CMK (cell line): ENCODE results near the gene CKAP4.
"Not testable (repeated sequence)": the region's sequence is repeated elsewhere in the genome, so short reads cannot be mapped to it uniquely, and the experiment has no call there.

ENCODE experiments used
- DNase-seq: peaks from one replicate; pipeline ENCODE4 v3.0.0-alpha.2; 2010; ENCODE audit warnings: low read depth

CKAP4 gene

GRCh38 chr12:106247674-106248311 is at the start of gene CKAP4:
Gene CKAP4 (minus strand): TSS chr12:106248020. CDS start chr12:106247851, 169 bp downstream.
- no peak for DNase-seq

GRCh38 chr12:106297075-106297474 is 49.3 kb upstream of the CKAP4 start:
- DNase-seq = no peak

GRCh38 chr12:106296179-106296877 is 48.5 kb upstream of the CKAP4 start:
- DNase-seq = no peak

GRCh38 chr12:106292339-106292738 is 44.5 kb upstream of the CKAP4 start:
- DNase-seq = no peak

- no peak for DNase-seq
Observed at GRCh38 chr12:106291342-106291741, 43.5 kb upstream of the CKAP4 start.

- DNase-seq = no peak
Observed at GRCh38 chr12:106290666-106291065, 42.8 kb upstream of the CKAP4 start.

- no peak for DNase-seq
Observed at GRCh38 chr12:106289196-106289681, 41.4 kb upstream of the CKAP4 start.

GRCh38 chr12:106288494-106289195 is 40.8 kb upstream of the CKAP4 start:
- DNase-seq = no peak

GRCh38 chr12:106288101-106288493 is 40.3 kb upstream of the CKAP4 start:
- no peak for DNase-seq

- DNase-seq = no peak
Observed at GRCh38 chr12:106287364-106287763, 39.5 kb upstream of the CKAP4 start.

GRCh38 chr12:106286576-106287162 is 38.8 kb upstream of the CKAP4 start:
- DNase-seq = not testable (repeated sequence)

GRCh38 chr12:106285982-106286381 is 38.2 kb upstream of the CKAP4 start:
- DNase-seq = no peak

- no peak for DNase-seq
Observed at GRCh38 chr12:106284358-106285105, 36.7 kb upstream of the CKAP4 start.

GRCh38 chr12:106282457-106283097 is 34.8 kb upstream of the CKAP4 start:
- DNase-seq = no peak

- no peak for DNase-seq
Observed at GRCh38 chr12:106281804-106282203, 34.0 kb upstream of the CKAP4 start.

GRCh38 chr12:106281056-106281782 is 33.4 kb upstream of the CKAP4 start:
- DNase-seq = no peak

GRCh38 chr12:106280106-106280505 is 32.3 kb upstream of the CKAP4 start:
- DNase-seq = no peak

- DNase-seq = no peak
Observed at GRCh38 chr12:106276032-106276740, 28.4 kb upstream of the CKAP4 start.

GRCh38 chr12:106275458-106275857 is 27.6 kb upstream of the CKAP4 start:
- no peak for DNase-seq

GRCh38 chr12:106274575-106275121 is 26.8 kb upstream of the CKAP4 start:
- no peak for DNase-seq
